OCI-LY7 (cell line): ENCODE data around the gene C12orf42. TPM values are rescaled to one million over a fixed set of nuclear protein-coding genes. Genes with fewer than 3 reads are reported as not detected.

Experiments used
- BruUV-seq: library from RNA; stranded (reverse); fragments of 400-500 nt; replicated peaks from 2 replicates; lab custom pipeline; 2021; lab: Mats Ljungman, UMichigan
- CTCF ChIA-PET: fragments of 300-600 bp; sonication (Branson Sonifier 250); formaldehyde crosslinking; loops from one replicate; lab custom pipeline; 2022; ENCODE audit warnings: antibody characterized with exemption; ENCODE audit not compliant: unreplicated experiment; lab: Charles Lee
- POLR2A ChIA-PET: fragments of 300-600 bp; sonication (Branson Sonifier 250); formaldehyde crosslinking; loops from one replicate; lab custom pipeline; 2022; ENCODE audit warnings: antibody characterized with exemption; lab: Charles Lee
- DNase-seq: peaks from one replicate; pipeline ENCODE4 v3.0.0-alpha.2; 2015; ENCODE audit warnings: low spot score
- H2AFZ ChIP-seq: fragments of 200-600 bp; sonication (generic), shearing (Covaris generic); 2 replicates; pipeline ENCODE4 v1.6.1; 2014; ENCODE audit warnings: mild to moderate bottlenecking, antibody characterized with exemption, low read length, moderate library complexity
- H3K27ac ChIP-seq: fragments of 200-600 bp; sonication (generic); 2 replicates; pipeline ENCODE4 v1.5.1; 2014; ENCODE audit warnings: mixed run types, low read depth, mild to moderate bottlenecking, moderate library complexity, low read length, inconsistent platforms; ENCODE audit not compliant: poor library complexity, severe bottlenecking
- H3K36me3 ChIP-seq: fragments of 200-600 bp; sonication (generic); 2 replicates; pipeline ENCODE4 v1.6.1; 2014; ENCODE audit warnings: mild to moderate bottlenecking, antibody characterized with exemption, low read length, moderate library complexity, mixed read lengths; ENCODE audit not compliant: insufficient read depth
- H3K4me1 ChIP-seq: fragments of 200-600 bp; sonication (generic); 2 replicates; pipeline ENCODE4 v1.5.1; 2014; ENCODE audit warnings: mild to moderate bottlenecking, low read length; ENCODE audit not compliant: insufficient read depth, poor library complexity, severe bottlenecking
- H3K4me2 ChIP-seq: fragments of 200-600 bp; sonication (generic); 2 replicates; pipeline ENCODE4 v1.6.1; 2014; ENCODE audit warnings: mild to moderate bottlenecking, low read length
- H3K4me3 ChIP-seq: fragments of 200-600 bp; sonication (generic); 2 replicates; pipeline ENCODE4 v1.5.1; 2014; ENCODE audit warnings: mild to moderate bottlenecking, low read depth, low read length; ENCODE audit not compliant: poor library complexity, severe bottlenecking
- H3K79me2 ChIP-seq: fragments of 200-600 bp; sonication (generic); 2 replicates; pipeline ENCODE4 v1.6.1; 2016; ENCODE audit warnings: low read depth, mild to moderate bottlenecking, low read length, moderate library complexity, mixed read lengths; ENCODE audit not compliant: insufficient read depth
- H3K9me2 ChIP-seq: fragments of 200-600 bp; sonication (generic); 2 replicates; pipeline ENCODE4 v1.6.1; 2016; ENCODE audit warnings: mild to moderate bottlenecking, low read length, mixed read lengths; ENCODE audit not compliant: insufficient read depth
- H3K9me3 ChIP-seq: fragments of 200-600 bp; sonication (generic); 2 replicates; pipeline ENCODE4 v1.6.1; 2014; ENCODE audit warnings: mild to moderate bottlenecking, mixed run types, low read length, mixed read lengths
- H4K20me1 ChIP-seq: fragments of 200-600 bp; sonication (generic); 2 replicates; pipeline ENCODE4 v1.6.1; 2014; ENCODE audit warnings: mild to moderate bottlenecking, antibody characterized with exemption, low read length, moderate library complexity, mixed read lengths; ENCODE audit not compliant: insufficient read depth
- EZH2phosphoT487 ChIP-seq: fragments of 200-600 bp; sonication (generic); IDR thresholded peaks from 2 replicates; pipeline ENCODE4 v1.6.1; 2018; ENCODE audit warnings: low read depth, borderline replicate concordance, mild to moderate bottlenecking, mixed run types, antibody characterized with exemption, low read length, moderate library complexity, mixed read lengths
- intact Hi-C: fragments of 100-400 bp; cut with micrococcal nuclease; formaldehyde crosslinking; loops from one replicate; pipeline ENCODE4 v1.10.0; 2022; ENCODE audit not compliant: unreplicated experiment
- total RNA-seq, 2 experiments: library from RNA; depleted of rRNA in 1 of 2; stranded (reverse); fragments of >200 nt in 1 of 2; shearing (Covaris generic) in 1 of 2; gene quantifications; 2 replicates each; pipeline ENCODE4 v1.2.3, GENCODE V29; 2014 to 2022
- TF ChIP-seq, protein P1 (sequence below): fragments of 200-600 bp; sonication (generic); conservative IDR thresholded peaks from 2 replicates; pipeline ENCODE4 v1.5.1; 2014; ENCODE audit warnings: mild to moderate bottlenecking, antibody characterized with exemption, low read length, moderate library complexity, mixed read lengths

The C12orf42 gene
- total RNA-seq, 2 experiments from 2014 or later, result 1.2 TPM; not detected in 1

DNA sequence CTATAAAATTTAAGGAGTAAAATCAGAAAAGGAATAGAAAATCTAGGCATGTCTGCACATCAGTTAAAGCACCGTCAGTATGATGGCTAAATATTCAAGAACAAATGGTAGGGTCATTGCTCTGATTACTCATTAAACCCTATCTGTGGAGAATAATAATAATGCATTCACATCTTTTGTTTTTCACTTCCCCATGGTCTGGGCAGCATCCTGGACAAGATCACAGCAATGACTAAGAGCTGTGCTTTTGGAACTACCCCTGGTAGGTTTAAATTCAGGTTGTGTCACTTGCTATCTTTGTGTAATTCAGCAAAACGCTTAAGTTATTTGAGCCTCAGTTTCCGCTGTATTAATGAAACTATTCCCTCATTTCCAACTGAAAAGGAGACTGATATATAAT is 33.1 kb downstream of the C12orf42 start:
- no peaks in the 10 kb centered on the region for H4K20me1 ChIP-seq
- no peaks in the 10 kb centered on the region for H3K4me1 ChIP-seq
- ChIA-PET POLR2A (interaction anchor here (0.8 kb wide), 1 partner anchor 32 kb away, joined by 3 read pairs; no protein-coding TSS in a partner anchor), CTCF (no interaction called here)
- H3K27ac ChIP-seq, result no peak overlapping the region
- no peaks in the 10 kb centered on the region for H3K9me3 ChIP-seq
- H3K36me3 ChIP-seq, result no peaks in the 10 kb centered on the region
- BruUV-seq, result no TSS peak
- no peak overlapping the region for H2AFZ ChIP-seq
- no peaks in the 10 kb centered on the region for H3K79me2 ChIP-seq
- no peak overlapping the region for H3K4me3 ChIP-seq
- no peak for DNase-seq
- intact Hi-C loops, result no loop called here
- TF ChIP-seq, protein P1, sequence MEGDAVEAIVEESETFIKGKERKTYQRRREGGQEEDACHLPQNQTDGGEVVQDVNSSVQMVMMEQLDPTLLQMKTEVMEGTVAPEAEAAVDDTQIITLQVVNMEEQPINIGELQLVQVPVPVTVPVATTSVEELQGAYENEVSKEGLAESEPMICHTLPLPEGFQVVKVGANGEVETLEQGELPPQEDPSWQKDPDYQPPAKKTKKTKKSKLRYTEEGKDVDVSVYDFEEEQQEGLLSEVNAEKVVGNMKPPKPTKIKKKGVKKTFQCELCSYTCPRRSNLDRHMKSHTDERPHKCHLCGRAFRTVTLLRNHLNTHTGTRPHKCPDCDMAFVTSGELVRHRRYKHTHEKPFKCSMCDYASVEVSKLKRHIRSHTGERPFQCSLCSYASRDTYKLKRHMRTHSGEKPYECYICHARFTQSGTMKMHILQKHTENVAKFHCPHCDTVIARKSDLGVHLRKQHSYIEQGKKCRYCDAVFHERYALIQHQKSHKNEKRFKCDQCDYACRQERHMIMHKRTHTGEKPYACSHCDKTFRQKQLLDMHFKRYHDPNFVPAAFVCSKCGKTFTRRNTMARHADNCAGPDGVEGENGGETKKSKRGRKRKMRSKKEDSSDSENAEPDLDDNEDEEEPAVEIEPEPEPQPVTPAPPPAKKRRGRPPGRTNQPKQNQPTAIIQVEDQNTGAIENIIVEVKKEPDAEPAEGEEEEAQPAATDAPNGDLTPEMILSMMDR, result no peak
- no peak for TF ChIP-seq EZH2phosphoT487
- no peak overlapping the region for H3K4me2 ChIP-seq
- no peaks in the 10 kb centered on the region for H3K9me2 ChIP-seq

DNA sequence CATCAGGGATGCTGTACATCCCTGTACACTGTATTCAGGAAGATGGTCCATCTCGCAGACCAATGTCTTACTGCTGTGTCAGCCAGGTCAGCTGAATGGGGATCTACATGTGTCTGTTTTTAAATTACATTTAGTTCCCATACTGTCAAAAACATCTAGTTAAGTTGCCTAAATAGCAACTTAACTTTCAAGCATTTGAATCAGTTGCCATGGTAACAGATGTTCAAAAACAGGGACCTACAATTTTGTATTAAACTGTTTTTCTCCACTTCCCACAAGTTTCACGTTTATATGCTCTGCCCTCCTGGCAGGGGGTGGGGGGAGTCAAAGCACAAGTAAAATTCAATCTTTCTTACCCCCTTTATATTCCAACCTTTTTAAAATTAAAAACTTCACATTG is 38.3 kb downstream of the C12orf42 start:
- Histone ChIP-seq H3K79me2 (no peaks in the 10 kb centered on the region), H3K36me3 (no peaks in the 10 kb centered on the region), H3K9me2 (no peaks in the 10 kb centered on the region), H3K9me3 (no peaks in the 10 kb centered on the region), H3K4me2 (no peak overlapping the region), H4K20me1 (no peaks in the 10 kb centered on the region), H2AFZ (no peak overlapping the region), H3K4me1 (peaks cover 6% of the 10 kb centered on the region), H3K4me3 (no peak overlapping the region), H3K27ac (no peak overlapping the region)
- TF ChIP-seq, protein P1, result no peak
- no peak for TF ChIP-seq EZH2phosphoT487
- ChIA-PET CTCF (no interaction called here), POLR2A (no interaction called here)
- intact Hi-C loops, result no loop called here
- BruUV-seq, result no TSS peak
- DNase-seq, result no peak

DNA sequence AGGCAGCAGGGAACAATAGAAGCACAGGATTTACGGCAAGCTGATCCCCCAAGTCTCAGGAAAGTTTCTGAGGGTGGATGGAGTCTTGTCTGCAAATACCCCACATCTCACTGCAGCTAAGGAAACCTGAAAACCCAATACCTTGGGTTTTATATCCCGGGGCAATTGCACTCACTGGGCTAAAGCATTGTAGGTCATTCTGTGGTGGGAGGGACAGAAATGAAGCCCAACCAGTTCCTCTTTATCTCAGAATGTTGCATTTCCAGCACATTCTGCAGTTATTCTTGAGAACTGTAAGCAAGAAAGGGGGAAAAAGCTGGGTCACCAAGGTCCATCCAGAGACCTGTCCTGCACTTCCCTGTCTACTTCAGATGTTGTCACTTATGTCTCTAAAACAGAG is 39.8 kb downstream of the C12orf42 start:
- no peak overlapping the region for H3K27ac ChIP-seq

More for the DNA sequence above, 39.8 kb downstream of the C12orf42 start:
- no peaks in the 10 kb centered on the region for H3K9me2 ChIP-seq
- H4K20me1 ChIP-seq, result no peaks in the 10 kb centered on the region
- no peak for TF ChIP-seq EZH2phosphoT487
- TF ChIP-seq, protein P1, result no peak
- no peaks in the 10 kb centered on the region for H3K36me3 ChIP-seq
- no peak for DNase-seq
- ChIA-PET CTCF (no interaction called here), POLR2A (no interaction called here)
- H3K4me1 ChIP-seq, result peaks cover 6% of the 10 kb centered on the region
- no peak overlapping the region for H3K4me3 ChIP-seq
- intact Hi-C loops, result no loop called here
- no peaks in the 10 kb centered on the region for H3K79me2 ChIP-seq
- H3K9me3 ChIP-seq, result no peaks in the 10 kb centered on the region
- H3K4me2 ChIP-seq, result no peak overlapping the region
- BruUV-seq, result no TSS peak
- H2AFZ ChIP-seq, result no peak overlapping the region
